Inflammatory macrophage treated with lipopolysaccharide for 4 hours (primary cell): ENCODE measurements around the gene IKBKG.
"Not testable (repeated sequence)": the region's sequence is repeated elsewhere in the genome, so short reads cannot be mapped to it uniquely, and the experiment has no call there.

Experiments used
- DNase-seq: peaks from one replicate; pipeline ENCODE4 v3.0.0-alpha.2; 2020

Gene IKBKG

DNA sequence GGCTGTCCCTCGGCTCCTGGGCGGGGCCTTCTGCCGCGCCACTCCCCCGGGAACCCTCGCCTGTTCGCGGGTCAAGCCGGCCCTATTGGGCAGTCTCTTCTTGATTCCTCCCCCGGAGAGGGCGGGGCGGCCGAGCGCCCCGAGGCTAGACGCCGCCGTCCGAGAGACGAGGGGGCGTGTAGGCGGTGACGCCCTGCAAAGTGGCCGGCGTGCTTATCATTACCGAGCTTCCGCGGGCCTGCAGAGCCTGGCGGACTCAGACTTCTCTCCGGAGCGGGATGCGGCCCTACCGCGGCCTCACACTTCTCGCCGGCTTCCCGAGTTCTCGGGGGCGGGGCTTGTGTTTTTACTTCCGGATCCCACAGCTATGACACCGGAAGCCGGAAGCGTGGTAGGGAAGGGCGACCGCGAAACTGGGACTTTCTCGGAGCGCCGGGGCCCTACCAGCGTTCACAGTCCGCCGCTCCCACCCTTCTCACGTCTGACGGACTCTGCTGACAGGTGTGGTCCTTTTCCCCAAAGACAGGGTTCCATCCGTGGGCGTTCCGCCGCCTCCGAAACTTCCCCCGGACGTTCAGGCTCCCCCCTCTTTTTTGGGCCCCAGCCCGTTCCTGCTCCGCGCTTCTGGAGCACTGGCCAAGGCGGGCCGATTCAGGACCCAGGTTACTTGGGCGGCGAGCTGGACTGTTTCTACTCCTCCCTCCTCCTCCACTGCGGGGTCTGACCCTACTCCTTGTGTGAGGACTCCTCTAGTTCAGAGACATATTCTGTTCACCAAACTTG lies at the start of gene IKBKG:
Gene IKBKG (plus strand): TSS at position 376 of the 783 bp plus-strand sequence. CDS start 4,383 bp downstream, outside the sequence.
- peak; percentile 89 for DNase-seq

- DNase-seq: not testable (repeated sequence)
Measured at GRCh38 chrX:154501423-154501822, 46.0 kb upstream of the IKBKG start.

DNA sequence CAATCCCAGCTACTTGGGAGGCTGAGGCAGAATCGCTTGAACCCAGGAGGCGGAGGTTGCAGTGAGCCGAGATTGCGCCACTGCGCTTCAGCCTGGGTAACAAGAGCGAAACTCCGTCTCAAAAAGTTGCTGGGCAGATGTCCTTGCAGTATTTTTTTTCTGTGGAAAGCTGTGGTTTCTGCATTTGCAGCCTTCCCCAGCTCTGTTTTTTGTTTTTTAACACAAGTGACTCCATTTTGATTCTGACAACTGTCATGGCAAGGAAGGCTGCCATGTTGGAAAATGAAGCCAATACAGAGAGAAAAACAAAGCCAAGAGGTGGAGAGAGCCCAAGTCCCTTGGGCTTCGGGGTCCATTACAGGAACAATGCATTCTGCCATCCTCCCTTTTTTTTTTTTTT lies 45.3 kb upstream of the IKBKG start:
- DNase-seq: no peak

DNA sequence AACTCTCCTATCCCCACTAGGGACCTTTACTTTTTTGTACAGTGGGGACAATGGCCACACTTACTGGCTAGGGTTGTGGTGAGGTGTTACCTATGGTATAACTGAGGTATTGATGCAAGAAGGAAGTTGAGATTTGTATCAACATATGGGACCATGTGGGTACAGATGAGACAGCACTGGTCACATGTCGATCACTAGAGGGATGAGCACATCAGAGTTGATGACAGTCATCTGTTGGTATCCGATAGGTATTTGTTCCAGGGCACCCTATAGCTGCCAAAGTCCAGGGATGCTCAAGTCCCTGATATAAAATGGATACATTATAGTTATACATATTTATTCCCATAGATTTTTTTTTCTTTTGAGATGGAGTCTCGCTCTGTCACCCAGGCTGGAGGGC lies 44.4 kb upstream of the IKBKG start:
- DNase-seq: peak; percentile 27

- DNase-seq: peak; percentile 20
Measured at GRCh38 chrX:154505734-154506133, 41.7 kb upstream of the IKBKG start.

GRCh38 chrX:154506483-154507332 lies 40.7 kb upstream of the IKBKG start:
- no peak for DNase-seq

DNA sequence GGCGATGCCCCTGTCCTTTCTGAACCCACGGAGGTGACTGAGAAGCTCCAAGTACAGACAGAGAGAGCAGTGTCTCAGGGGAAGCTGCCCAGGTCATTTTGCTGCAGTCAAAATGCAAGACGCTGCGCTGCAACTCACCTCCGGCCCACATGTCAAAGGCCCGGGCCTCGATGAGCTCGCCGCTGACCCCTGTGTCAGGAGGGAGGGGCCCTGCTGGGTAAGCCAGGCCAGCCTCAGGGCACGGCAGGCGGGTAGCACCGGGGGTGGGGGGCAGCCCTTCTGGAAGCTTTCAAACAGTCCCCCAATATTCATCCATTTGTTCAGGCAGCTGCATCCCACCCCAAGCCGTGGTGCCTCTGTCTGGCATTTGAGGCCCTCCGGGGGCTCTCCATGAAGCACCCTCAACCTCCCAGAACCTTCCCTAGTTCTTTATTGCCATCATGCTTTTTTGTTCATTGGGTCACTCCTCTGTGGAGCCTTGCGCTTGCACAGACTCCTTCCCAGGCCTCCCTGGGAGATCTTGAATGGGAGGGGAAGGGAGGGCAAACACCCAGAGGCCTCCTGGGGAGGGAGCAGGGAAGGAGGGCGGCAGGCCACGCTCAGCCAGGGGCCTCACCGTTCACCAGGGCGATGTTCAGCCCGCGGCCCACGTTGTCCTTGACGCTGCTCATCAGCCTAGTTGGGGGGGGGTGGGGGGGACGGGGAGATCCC lies 39.6 kb upstream of the IKBKG start:
- DNase-seq: no peak

- no peak for DNase-seq
Measured at GRCh38 chrX:154508384-154508745, 39.1 kb upstream of the IKBKG start.

GRCh38 chrX:154509455-154509854 lies 38.0 kb upstream of the IKBKG start:
- no peak for DNase-seq

DNA sequence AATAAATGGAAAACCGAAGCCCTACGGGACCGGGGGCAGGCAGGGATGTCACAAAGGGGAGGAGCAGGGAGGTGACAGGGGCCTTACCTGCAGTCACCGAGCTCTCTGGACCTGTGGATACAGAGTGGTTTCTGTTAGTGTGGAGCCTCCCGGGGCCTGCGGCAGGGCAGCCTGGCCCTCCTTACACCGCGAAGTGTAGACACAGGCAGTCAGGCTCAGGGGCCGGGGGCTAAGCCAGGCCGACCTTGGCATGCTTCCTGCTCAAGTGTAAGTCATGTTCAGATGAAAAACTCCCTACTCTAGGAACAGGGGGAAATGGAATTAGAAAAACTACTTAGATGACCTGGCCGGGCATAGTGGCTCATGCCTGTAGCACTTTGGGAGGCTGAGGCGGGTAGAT lies 35.7 kb upstream of the IKBKG start:
- DNase-seq: no peak

- DNase-seq: no peak
Measured at GRCh38 chrX:154512879-154513553, 34.4 kb upstream of the IKBKG start.

GRCh38 chrX:154513716-154514115 lies 33.7 kb upstream of the IKBKG start:
- DNase-seq: no peak

DNA sequence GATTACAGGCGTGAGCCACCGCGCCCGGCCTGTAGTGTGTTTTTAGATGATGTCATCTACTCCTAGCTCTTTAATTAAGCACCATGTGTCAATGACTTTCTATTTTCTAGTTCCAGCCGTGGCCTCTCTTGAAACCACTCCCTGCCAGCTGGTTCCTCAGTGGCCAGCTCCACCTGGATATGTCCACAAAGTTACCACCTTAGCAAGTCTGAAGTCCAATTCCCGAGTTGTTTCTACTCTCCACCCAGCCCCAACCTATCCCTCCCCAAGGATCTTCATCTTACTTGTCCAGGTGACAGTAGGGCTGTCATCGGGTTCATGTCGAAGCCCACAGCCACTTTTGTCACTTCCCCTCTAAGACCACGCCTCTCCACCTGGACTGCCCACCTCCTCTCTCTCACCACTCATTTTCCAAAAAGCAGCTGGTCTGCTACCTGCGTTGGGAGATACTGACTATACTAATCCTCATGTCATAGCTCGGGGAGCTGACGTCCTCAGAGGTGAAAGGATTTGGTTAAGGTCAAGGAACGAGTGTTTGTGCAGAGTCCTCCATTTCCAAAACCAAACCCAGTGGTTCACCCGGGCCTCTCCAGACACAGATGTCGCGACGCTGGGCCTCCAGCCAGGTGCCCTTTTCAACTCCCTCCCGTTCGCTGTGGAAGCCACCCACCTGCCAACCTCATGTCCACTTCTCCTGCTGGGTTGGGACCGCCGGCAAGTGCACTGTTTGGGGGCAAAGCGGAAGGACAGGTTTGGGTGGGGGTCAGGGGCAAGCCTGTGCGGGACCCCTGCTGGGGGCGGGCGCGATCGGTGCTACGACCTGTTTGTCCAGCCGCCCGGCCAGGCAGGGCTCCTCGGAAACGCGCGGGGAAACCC lies 32.1 kb upstream of the IKBKG start:
- peak; percentile 8 for DNase-seq

DNA sequence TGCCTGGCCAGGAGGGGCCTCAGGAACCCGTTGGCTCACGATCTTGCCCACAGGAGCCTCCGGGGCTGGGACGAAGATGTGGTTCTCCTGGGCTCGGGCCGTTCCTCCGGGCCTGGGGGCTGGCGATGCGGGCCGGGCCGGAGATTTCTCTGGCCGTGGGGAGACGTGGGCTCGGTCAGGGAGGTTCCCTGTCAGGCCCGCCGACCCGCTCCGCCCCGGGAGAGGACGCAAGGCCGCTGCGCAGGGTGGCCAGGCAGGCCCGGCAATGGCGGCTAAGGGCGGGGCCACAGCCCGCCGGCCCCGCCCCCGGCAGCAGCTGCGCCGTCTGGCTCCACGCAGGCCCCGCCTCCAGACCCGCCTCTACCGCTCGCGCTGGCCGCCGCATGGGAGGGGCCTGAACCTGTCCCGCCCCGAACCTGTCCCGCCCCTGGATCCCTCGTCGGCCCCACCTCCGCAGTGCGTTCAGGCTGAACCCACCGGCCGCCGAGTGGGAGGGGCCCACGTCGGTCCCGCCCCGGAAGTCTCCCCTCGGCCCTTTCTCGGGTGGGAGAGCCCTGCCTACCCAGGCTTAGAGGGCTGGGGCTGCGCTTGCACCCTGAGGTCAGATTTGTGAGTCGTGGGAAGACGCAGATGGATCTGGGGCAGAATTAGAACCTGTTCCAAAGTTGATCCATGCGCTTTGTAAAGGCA lies 31.3 kb upstream of the IKBKG start, which contains the start of gene FAM3A:
Gene FAM3A (minus strand): TSS at position 267 of the 690 bp plus-strand sequence. CDS start 460 bp downstream, outside the sequence.
- DNase-seq: peak; percentile 87

GRCh38 chrX:154516656-154517100 lies 30.7 kb upstream of the IKBKG start:
- no peak for DNase-seq

- DNase-seq: no peak
Measured at GRCh38 chrX:154517101-154517781, 30.2 kb upstream of the IKBKG start.

- no peak for DNase-seq
Measured at GRCh38 chrX:154519389-154519788, 28.0 kb upstream of the IKBKG start.

GRCh38 chrX:154525606-154526490 lies 21.6 kb upstream of the IKBKG start:
- no peak for DNase-seq
